Measurements from ENCODE around the gene ITPR1. TPM values are rescaled to one million over a fixed set of nuclear protein-coding genes. Genes with fewer than 3 reads are reported as not detected.
"Not testable (repeated sequence)": the region's sequence is repeated elsewhere in the genome, so short reads cannot be mapped to it uniquely, and the experiment has no call there.

Gene ITPR1
- total RNA-seq, 4 donors from 2014 or later = 184 to 305 (median 218) TPM

DNA sequence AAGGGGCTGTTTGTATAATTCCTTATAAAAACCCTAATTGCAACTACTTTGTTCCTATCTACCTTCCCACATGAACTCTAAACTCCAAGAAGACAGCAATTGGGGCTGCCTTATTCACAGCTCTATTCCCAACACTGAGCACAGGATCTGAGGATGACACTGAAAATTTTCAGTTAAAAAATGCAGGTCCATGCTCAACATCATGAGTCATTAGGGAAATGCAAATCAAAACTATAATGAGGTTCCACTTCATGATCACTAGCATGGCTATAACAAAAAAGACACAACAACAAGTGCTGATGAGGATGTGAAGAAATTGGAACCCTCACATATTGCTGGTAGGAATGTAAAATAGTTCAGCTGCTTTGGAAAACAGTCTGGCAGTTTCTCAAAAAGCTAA is 39.0 kb upstream of the ITPR1 start:
- Histone ChIP-seq H3K27me3 (no peaks in the 10 kb centered on the region), H3K9me3 (no peaks in the 10 kb centered on the region), H3K36me3 (peaks cover 0 to 26% of the 10 kb centered on the region in 2 donors), H3K4me1 (no peaks in the 10 kb centered on the region), H3K27ac (no peak overlapping the region), H3K4me3 (no peak overlapping the region)
- no peak for ATAC-seq
- TF ChIP-seq, protein P1, sequence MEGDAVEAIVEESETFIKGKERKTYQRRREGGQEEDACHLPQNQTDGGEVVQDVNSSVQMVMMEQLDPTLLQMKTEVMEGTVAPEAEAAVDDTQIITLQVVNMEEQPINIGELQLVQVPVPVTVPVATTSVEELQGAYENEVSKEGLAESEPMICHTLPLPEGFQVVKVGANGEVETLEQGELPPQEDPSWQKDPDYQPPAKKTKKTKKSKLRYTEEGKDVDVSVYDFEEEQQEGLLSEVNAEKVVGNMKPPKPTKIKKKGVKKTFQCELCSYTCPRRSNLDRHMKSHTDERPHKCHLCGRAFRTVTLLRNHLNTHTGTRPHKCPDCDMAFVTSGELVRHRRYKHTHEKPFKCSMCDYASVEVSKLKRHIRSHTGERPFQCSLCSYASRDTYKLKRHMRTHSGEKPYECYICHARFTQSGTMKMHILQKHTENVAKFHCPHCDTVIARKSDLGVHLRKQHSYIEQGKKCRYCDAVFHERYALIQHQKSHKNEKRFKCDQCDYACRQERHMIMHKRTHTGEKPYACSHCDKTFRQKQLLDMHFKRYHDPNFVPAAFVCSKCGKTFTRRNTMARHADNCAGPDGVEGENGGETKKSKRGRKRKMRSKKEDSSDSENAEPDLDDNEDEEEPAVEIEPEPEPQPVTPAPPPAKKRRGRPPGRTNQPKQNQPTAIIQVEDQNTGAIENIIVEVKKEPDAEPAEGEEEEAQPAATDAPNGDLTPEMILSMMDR (IDR thresholded peaks at IDR 0.05) = no peak
- TF ChIP-seq POLR2AphosphoS5 (IDR thresholded peaks at IDR 0.05) = no peak
- TF ChIP-seq EP300 (IDR thresholded peaks at IDR 0.05) = no peak
- TF ChIP-seq POLR2A (IDR thresholded peaks at IDR 0.05) = no peak

DNA sequence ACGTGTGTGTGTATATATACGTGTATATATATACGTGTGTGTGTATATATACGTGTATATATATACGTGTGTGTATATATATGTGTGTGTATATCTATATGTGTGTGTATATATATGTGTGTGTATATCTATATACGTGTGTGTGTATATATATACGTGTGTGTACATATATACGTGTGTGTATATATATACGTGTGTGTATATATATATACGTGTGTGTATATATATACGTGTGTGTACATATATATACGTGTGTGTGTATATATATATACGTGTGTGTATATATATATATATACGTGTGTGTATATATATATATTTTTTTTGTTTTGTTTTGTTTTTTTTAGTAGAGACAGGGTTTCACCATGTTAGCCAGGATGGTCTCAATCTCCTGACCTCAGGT is 36.4 kb upstream of the ITPR1 start:
- not testable (repeated sequence) for ATAC-seq, H3K27me3 ChIP-seq, H3K9me3 ChIP-seq, H3K4me1 ChIP-seq, H3K27ac ChIP-seq, H3K4me3 ChIP-seq
- H3K36me3 ChIP-seq = peaks cover 0 to 12% of the 10 kb centered on the region in 2 donors
- 72 to 83% methylated on average over 7 to 14 of the region's 14 CpGs for WGBS, 2 donors (ENCODE audit: low coverage in 1 of 2)

DNA sequence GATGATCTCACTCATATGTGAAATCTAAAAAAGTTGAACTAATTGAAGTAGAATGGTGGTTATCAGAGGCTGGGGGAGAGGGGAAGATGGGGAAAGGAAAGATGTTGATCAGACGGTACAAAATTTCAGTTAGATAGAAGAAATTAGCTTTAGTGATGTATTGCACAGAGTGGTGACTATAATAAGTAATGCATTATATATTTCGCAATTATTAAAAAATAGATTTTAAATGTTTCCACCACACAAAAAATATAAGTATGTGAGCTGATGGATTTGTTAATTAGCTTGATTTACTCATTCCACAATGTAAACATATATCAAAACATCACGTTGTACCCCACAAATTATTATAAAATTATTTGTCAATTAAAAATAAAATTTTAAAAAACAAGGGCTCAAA is 34.2 kb upstream of the ITPR1 start:
- Histone ChIP-seq H3K27ac (no peak overlapping the region), H3K36me3 (no peaks in the 10 kb centered on the region), H3K4me1 (peaks cover 0 to 13% (median 0%) of the 10 kb centered on the region in 3 donors), H3K27me3 (no peaks in the 10 kb centered on the region), H3K4me3 (no peak overlapping the region), H3K9me3 (no peaks in the 10 kb centered on the region)
- WGBS, 2 donors (ENCODE audit: low coverage in 1 of 2) = 88 to 94% methylated on average over 3 of the region's 3 CpGs
- TF ChIP-seq POLR2AphosphoS5 (IDR thresholded peaks at IDR 0.05) (no peak), EP300 (IDR thresholded peaks at IDR 0.05) (no peak), POLR2A (IDR thresholded peaks at IDR 0.05) (no peak)
- TF ChIP-seq, protein P1 (IDR thresholded peaks at IDR 0.05) = no peak
- no peak for ATAC-seq

DNA sequence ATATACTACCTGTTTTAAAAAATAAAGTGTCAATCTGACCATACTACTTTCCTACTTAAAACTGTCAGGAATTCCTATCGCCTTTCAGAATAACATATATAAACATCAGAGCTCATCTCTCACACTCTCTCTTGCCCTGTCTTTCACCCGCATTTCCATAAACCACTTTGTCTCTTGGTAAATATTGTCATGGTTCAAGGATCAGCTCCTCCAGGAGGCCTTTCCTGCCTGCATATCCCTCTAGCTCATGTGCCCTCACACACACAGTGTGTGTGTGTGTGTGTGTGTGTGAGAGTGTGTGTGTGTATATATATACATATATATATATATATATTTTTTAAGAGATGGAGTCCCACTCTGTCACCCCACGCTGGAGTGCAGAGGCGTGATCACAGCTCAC is 32.8 kb upstream of the ITPR1 start:
- Histone ChIP-seq H3K36me3 (no peaks in the 10 kb centered on the region), H3K27me3 (no peaks in the 10 kb centered on the region), H3K9me3 (no peaks in the 10 kb centered on the region), H3K4me3 (no peak overlapping the region), H3K27ac (no peak overlapping the region), H3K4me1 (peaks cover 0 to 13% (median 0%) of the 10 kb centered on the region in 3 donors)
- no peak for ATAC-seq
- TF ChIP-seq POLR2AphosphoS5 (IDR thresholded peaks at IDR 0.05) (no peak), EP300 (IDR thresholded peaks at IDR 0.05) (no peak), POLR2A (IDR thresholded peaks at IDR 0.05) (no peak)
- TF ChIP-seq, protein P1 (IDR thresholded peaks at IDR 0.05) = no peak
- WGBS, 2 donors (ENCODE audit: low coverage in 1 of 2) = 69 to 86% methylated on average over 2 to 4 of the region's 4 CpGs

DNA sequence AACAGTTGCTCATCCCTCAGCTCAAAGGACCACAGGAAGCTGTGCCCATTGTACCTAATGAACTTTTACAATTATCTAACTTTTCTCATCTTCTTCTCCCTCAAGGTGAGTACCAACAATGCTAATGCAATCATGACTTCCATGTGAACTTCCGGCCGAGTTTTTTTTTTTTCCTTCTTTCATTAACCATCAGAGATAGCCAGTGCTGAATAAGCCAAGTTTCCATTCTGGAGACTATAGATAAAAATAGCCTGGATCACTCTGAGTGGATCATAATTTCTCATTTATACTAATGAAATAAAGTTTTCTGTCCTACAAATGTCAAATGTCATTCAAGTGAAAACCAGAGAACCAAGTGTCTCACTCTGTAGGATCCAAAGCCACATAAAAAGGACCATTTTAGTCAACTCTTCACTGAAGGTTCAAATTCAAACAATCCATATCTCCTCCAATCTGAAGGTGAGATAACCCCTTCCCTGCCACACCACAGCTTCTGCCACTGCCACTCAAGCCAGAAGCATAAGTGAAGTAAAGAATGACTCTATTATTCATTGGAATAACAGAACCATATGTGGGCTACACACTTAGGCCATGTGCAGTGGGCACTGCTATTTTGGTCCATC is 31.6 kb upstream of the ITPR1 start:
- H3K4me3 ChIP-seq = no peak overlapping the region
- no peaks in the 10 kb centered on the region for H3K27me3 ChIP-seq
- H3K4me1 ChIP-seq = peaks cover 0 to 23% (median 0%) of the 10 kb centered on the region in 3 donors
- 36 to 44% methylated on average over 2 of the region's 2 CpGs for WGBS, 2 donors (ENCODE audit: low coverage in 1 of 2)
- no peaks in the 10 kb centered on the region for H3K9me3 ChIP-seq
- ATAC-seq = no peak
- H3K36me3 ChIP-seq = no peaks in the 10 kb centered on the region
- TF ChIP-seq, protein P1 (IDR thresholded peaks at IDR 0.05) = no peak
- no peak for TF ChIP-seq POLR2A (IDR thresholded peaks at IDR 0.05)
- TF ChIP-seq POLR2AphosphoS5 (IDR thresholded peaks at IDR 0.05) = no peak
- TF ChIP-seq EP300 (IDR thresholded peaks at IDR 0.05) = no peak
- H3K27ac ChIP-seq = no peak overlapping the region

Measured in gastroesophageal sphincter (tissue), 4 donors.